ENCODE results near the gene MSI2.

Gene MSI2

GRCh38 chr17:57323391-57323790, 67.1 kb downstream of the MSI2 start:
- no peak for TF ChIP-seq CTCF (IDR thresholded peaks at IDR 0.05; ENCODE audit: insufficient read depth, low read depth, low read length, missing control alignments)
- H3K4me3 ChIP-seq (ENCODE audit: low read length) = no peak overlapping the region
- DNase-seq (ENCODE audit: low read depth) = no peak

GRCh38 chr17:57324060-57324459, 67.7 kb downstream of the MSI2 start:
- no peak overlapping the region for H3K4me3 ChIP-seq (ENCODE audit: low read length)
- no peak for DNase-seq (ENCODE audit: low read depth)
- TF ChIP-seq CTCF (IDR thresholded peaks at IDR 0.05; ENCODE audit: insufficient read depth, low read depth, low read length, missing control alignments) = no peak

GRCh38 chr17:57324631-57325030, 68.3 kb downstream of the MSI2 start:
- no peak for TF ChIP-seq CTCF (IDR thresholded peaks at IDR 0.05; ENCODE audit: insufficient read depth, low read depth, low read length, missing control alignments)
- no peak for DNase-seq (ENCODE audit: low read depth)
- H3K4me3 ChIP-seq (ENCODE audit: low read length) = no peak overlapping the region

GRCh38 chr17:57326336-57326735, 70.0 kb downstream of the MSI2 start:
- no peak for TF ChIP-seq CTCF (IDR thresholded peaks at IDR 0.05; ENCODE audit: insufficient read depth, low read depth, low read length, missing control alignments)
- H3K4me3 ChIP-seq (ENCODE audit: low read length) = no peak overlapping the region
- DNase-seq (ENCODE audit: low read depth) = no peak

- no peak for DNase-seq (ENCODE audit: low read depth)
- H3K4me3 ChIP-seq (ENCODE audit: low read length) = no peak overlapping the region
- no peak for TF ChIP-seq CTCF (IDR thresholded peaks at IDR 0.05; ENCODE audit: insufficient read depth, low read depth, low read length, missing control alignments)
These were observed 70.4 kb downstream of the MSI2 start for GRCh38 chr17:57326764-57327163.

- TF ChIP-seq CTCF (IDR thresholded peaks at IDR 0.05; ENCODE audit: insufficient read depth, low read depth, low read length, missing control alignments) = no peak
- no peak overlapping the region for H3K4me3 ChIP-seq (ENCODE audit: low read length)
- DNase-seq (ENCODE audit: low read depth) = no peak
These were observed 71.0 kb downstream of the MSI2 start for GRCh38 chr17:57327176-57327970.

Data from epithelial cell of esophagus (primary cell).